IMR-90 (cell line): Measurements from ENCODE around the gene GANC. TPM values are rescaled to one million over a fixed set of nuclear protein-coding genes. Genes with fewer than 3 reads are reported as not detected.
A peak's percentile ranks its signal among the peaks of the same experiment; 100 is the strongest.

Source experiments
- ATAC-seq: fragments of 200-7000 bp; cut with Tn5 transposase; 2 replicates; pipeline ENCODE4 v1.9.1; 2020; ENCODE audit warnings: low read depth, mild to moderate bottlenecking, moderate library complexity
- BruUV-seq: library from RNA; stranded (reverse); fragments of 400-500 nt; replicated peaks from 2 replicates; lab custom pipeline; 2021; lab: Mats Ljungman, UMichigan
- CTCF ChIA-PET: fragments of 300-600 bp; formaldehyde crosslinking; extraction: SDS; loops from one replicate; lab custom pipeline; 2021; ENCODE audit warnings: antibody characterized with exemption; lab: Yijun Ruan, JAX
- POLR2A ChIA-PET: fragments of 300-600 bp; sonication (Branson Sonifier 250); formaldehyde crosslinking; loops from one replicate; lab custom pipeline; 2022; ENCODE audit warnings: antibody characterized with exemption; ENCODE audit not compliant: unreplicated experiment; lab: Charles Lee
- DNase-seq: peaks from one replicate; pipeline ENCODE4 v3.0.0; 2013
- H2AFZ ChIP-seq: replicated peaks from 2 replicates; pipeline ENCODE3; 2013; ENCODE audit warnings: low read length, mild to moderate bottlenecking; ENCODE audit not compliant: poor library complexity
- H2AK5ac ChIP-seq: 2 replicates; pipeline ENCODE4 v1.6.1; 2013; ENCODE audit warnings: low read depth, low read length, inconsistent platforms
- H2AK9ac ChIP-seq: replicated peaks from 2 replicates; pipeline ENCODE3; 2013; ENCODE audit warnings: mild to moderate bottlenecking, low read depth, low read length, moderate library complexity; ENCODE audit not compliant: poor library complexity
- H2BK120ac ChIP-seq: 2 replicates; pipeline ENCODE4 v1.6.1; 2013; ENCODE audit warnings: low read depth, low read length, inconsistent platforms
- H2BK15ac ChIP-seq: 3 replicates; pipeline ENCODE4 v1.6.1; 2013; ENCODE audit warnings: low read depth, low read length, inconsistent platforms
- H2BK20ac ChIP-seq: 2 replicates; pipeline ENCODE4 v1.6.1; 2013; ENCODE audit warnings: low read depth, mild to moderate bottlenecking, inconsistent platforms, low read length, moderate library complexity
- H2BK5ac ChIP-seq: 2 replicates; pipeline ENCODE4 v1.6.1; 2013; ENCODE audit warnings: mild to moderate bottlenecking, low read depth, low read length, inconsistent platforms; ENCODE audit not compliant: poor library complexity, severe bottlenecking
- H3K14ac ChIP-seq: replicated peaks from 2 replicates; pipeline ENCODE4 v1.6.1; 2013; ENCODE audit warnings: low read depth, low read length, inconsistent platforms
- H3K18ac ChIP-seq: 2 replicates; pipeline ENCODE4 v1.6.1; 2013; ENCODE audit warnings: low read depth, low read length, control low read depth
- H3K23ac ChIP-seq: 2 replicates; pipeline ENCODE4 v1.6.1; 2013; ENCODE audit warnings: low read depth, low read length, inconsistent platforms
- H3K27ac ChIP-seq: 2 replicates; pipeline ENCODE4 v1.5.1; 2013; ENCODE audit warnings: mild to moderate bottlenecking, control low read depth, low read length; ENCODE audit not compliant: insufficient read depth
- H3K27me3 ChIP-seq: 2 replicates; pipeline ENCODE4 v1.6.1; 2013; ENCODE audit warnings: low read length; ENCODE audit not compliant: control insufficient read depth, insufficient read depth
- H3K36me3 ChIP-seq: 2 replicates; pipeline ENCODE4 v1.6.1; 2013; ENCODE audit warnings: low read length, mixed read lengths; ENCODE audit not compliant: control insufficient read depth, insufficient read depth
- H3K4ac ChIP-seq: 2 replicates; pipeline ENCODE4 v1.6.1; 2013; ENCODE audit warnings: low read depth, low read length, inconsistent platforms
- H3K4me1 ChIP-seq: 2 replicates; pipeline ENCODE4 v1.6.1; 2013; ENCODE audit warnings: low read length, mixed read lengths; ENCODE audit not compliant: control insufficient read depth, insufficient read depth
- H3K4me2 ChIP-seq: 2 replicates; pipeline ENCODE4 v1.6.1; 2013; ENCODE audit warnings: low read depth, mild to moderate bottlenecking, control low read depth, low read length, moderate library complexity
- H3K4me3 ChIP-seq: 2 replicates; pipeline ENCODE4 v1.5.1; 2013; ENCODE audit warnings: low read depth, mild to moderate bottlenecking, control low read depth, low read length, moderate library complexity; ENCODE audit not compliant: insufficient read depth
- H3K56ac ChIP-seq: 2 replicates; pipeline ENCODE4 v1.6.1; 2013; ENCODE audit warnings: low read length, inconsistent platforms; ENCODE audit not compliant: insufficient read depth; ENCODE audit errors: extremely low read depth
- H3K79me1 ChIP-seq, 2 experiments: 2 replicates each; pipeline ENCODE4 v1.6.1; 2013; ENCODE audit warnings: low read length in 2 of 2, inconsistent platforms in 1 of 2, low read depth in 1 of 2
- H3K9ac ChIP-seq: 2 replicates; pipeline ENCODE4 v1.6.1; 2013; ENCODE audit warnings: low read depth, low read length, control low read depth
- H3K9me1 ChIP-seq: 2 replicates; pipeline ENCODE4 v1.6.1; 2013; ENCODE audit warnings: low read length, inconsistent platforms; ENCODE audit not compliant: insufficient read depth
- H3K9me3 ChIP-seq: 2 replicates; pipeline ENCODE4 v1.6.1; 2013; ENCODE audit warnings: low read length; ENCODE audit not compliant: control insufficient read depth, insufficient read depth
- H4K20me1 ChIP-seq: 2 replicates; pipeline ENCODE4 v1.6.1; 2013; ENCODE audit warnings: low read length, inconsistent platforms; ENCODE audit not compliant: insufficient read depth
- H4K5ac ChIP-seq: 2 replicates; pipeline ENCODE4 v1.6.1; 2013; ENCODE audit warnings: mild to moderate bottlenecking, low read depth, low read length, control low read depth
- H4K8ac ChIP-seq, 2 experiments: 2 replicates each; pipeline ENCODE4 v1.6.1; 2013; ENCODE audit warnings: low read depth in 2 of 2, low read length in 2 of 2, control low read depth in 1 of 2, inconsistent platforms in 1 of 2
- H4K91ac ChIP-seq: 2 replicates; pipeline ENCODE4 v1.6.1; 2013; ENCODE audit warnings: low read depth, low read length, inconsistent platforms; ENCODE audit not compliant: insufficient read depth
- CEBPB ChIP-seq: IDR thresholded peaks from 2 replicates; pipeline ENCODE4 v1.6.1; 2012; ENCODE audit warnings: low read depth, low read length, improper control_type of control experiment
- FOS ChIP-seq: fragments of 150-350 bp; IDR thresholded peaks from 2 replicates; pipeline ENCODE4 v1.6.1; 2016; ENCODE audit warnings: low read depth, low read length
- MAZ ChIP-seq: IDR thresholded peaks from 2 replicates; pipeline ENCODE4 v1.6.1; 2012; ENCODE audit warnings: low read depth, mild to moderate bottlenecking, low read length, improper control_type of control experiment, moderate library complexity, borderline replicate concordance
- POLR2A ChIP-seq: IDR thresholded peaks from 2 replicates; pipeline ENCODE4 v1.6.1; 2012; ENCODE audit warnings: mild to moderate bottlenecking, low read depth, low read length
- WGBS, 2 experiments: methylation state at CpG; one replicate each; pipeline versions ENCODE4 v1.1.5 to v1.1.7; 2013; ENCODE audit warnings: missing lambda C conversion rate in 2 of 2; ENCODE audit not compliant: insufficient read length in 1 of 2; ENCODE audit errors: extremely low coverage in 2 of 2; 5-methylcytosine and 5-hydroxymethylcytosine counted together
- dilution Hi-C: fragments of 300-500 bp; cut with HindIII; formaldehyde crosslinking; loops from one replicate; pipeline ENCODE4 v1.14.3; 2018; ENCODE audit warnings: low sequenced_read_pairs; ENCODE audit not compliant: unreplicated experiment
- in situ Hi-C: fragments of 300-500 bp; cut with MboI; formaldehyde crosslinking; loops from 3 replicates; pipeline ENCODE4 v1.14.3; 2019; ENCODE audit warnings: low sequenced_read_pairs, inconsistent platforms, mixed read lengths
- intact Hi-C: fragments of 100-400 bp; cut with micrococcal nuclease; formaldehyde crosslinking; loops from 2 replicates; pipeline ENCODE4 v1.10.0; 2022
- polyA plus RNA-seq, 3 experiments: library from polyadenylated mRNA; depleted of rRNA; stranded (reverse); fragments of >200 nt; gene quantifications; 2 replicates each; pipeline ENCODE4 v1.2.3, GENCODE V29; 2012; ENCODE audit warnings: low replicate concordance in 1 of 3
- total RNA-seq: library from RNA; depleted of rRNA; stranded (reverse); fragments of >200 nt; gene quantifications from 2 replicates; pipeline ENCODE4 v1.2.3, GENCODE V29; 2012

The GANC gene
- total and polyA plus RNA-seq, 2 of the 4 experiments (the other 2 are of a cell fraction), result 7.1 to 19.2 TPM

- no peak overlapping the region for H3K23ac ChIP-seq
- no peak overlapping the region for H4K8ac ChIP-seq
- H4K20me1 ChIP-seq, result no peaks in the 10 kb centered on the region
- no peak overlapping the region for H3K14ac ChIP-seq
- H2AFZ ChIP-seq, result no peak overlapping the region
- no peak overlapping the region for H2BK20ac ChIP-seq
- in situ Hi-C loops (no loop called here), intact Hi-C loops (no loop called here), dilution Hi-C loops (no loop called here)
- ChIA-PET POLR2A (no interaction called here), CTCF (no interaction called here)
- no peaks in the 10 kb centered on the region for H3K79me1 ChIP-seq
- no peak overlapping the region for H3K4ac ChIP-seq
- no peaks in the 10 kb centered on the region for H3K36me3 ChIP-seq
- DNase-seq, result peak; percentile 82
- no peak overlapping the region for H3K9ac ChIP-seq
- H3K4me2 ChIP-seq, result peak overlapping the region; percentile 44; the same call in 1 of the 2 replicates
- 0 out of 2 replicates have a peak, but pooled peaks cover 8% of the 10 kb centered on the region for H3K9me1 ChIP-seq
- TF ChIP-seq MAZ (no peak), POLR2A (no peak), FOS (0 out of 2 replicates have a peak, but pooled peaks have one; percentile 14), CEBPB (peak; percentile 83)
- H2BK5ac ChIP-seq, result peak overlapping the region; percentile 3
- WGBS, 2 experiments, result no CpG with 5 or more reads among the region's 4 CpGs
- H3K56ac ChIP-seq, result no peak overlapping the region
- H2BK120ac ChIP-seq, result no peak overlapping the region
- no peaks in the 10 kb centered on the region for H3K27me3 ChIP-seq
- no TSS peak for BruUV-seq
- H2BK15ac ChIP-seq, result no peak overlapping the region
- H4K91ac ChIP-seq, result no peak overlapping the region
- H3K4me1 ChIP-seq, result no peaks in the 10 kb centered on the region
- no peak overlapping the region for H2AK5ac ChIP-seq
- no peak overlapping the region for H4K5ac ChIP-seq
- H3K9me3 ChIP-seq, result peaks cover 7% of the 10 kb centered on the region; the same call in 1 of the 2 replicates
- no peak overlapping the region for H3K27ac ChIP-seq
- H3K4me3 ChIP-seq, result no peak overlapping the region
- peak; percentile 57 for ATAC-seq
- H2AK9ac ChIP-seq, result no peak overlapping the region
- H3K18ac ChIP-seq, result no peak overlapping the region
These were observed 59.3 kb downstream of the GANC start for GRCh38 chr15:42332331-42332730.
